Right hindlimb (tissue), 1 donor: Measurements from ENCODE around the gene SMIM41.

Source experiments
- DNase-seq: peaks from one replicate; pipeline ENCODE4 v3.0.0-alpha.2; 2018

SMIM41 gene

GRCh38 chr12:52050758-52051541 lies 28.6 kb upstream of the SMIM41 start, which contains the start of gene NR4A1:
NR4A1 (plus strand) TSS chr12:52051442; CDS start chr12:52054329, 2,887 bp downstream.
- peak; percentile 98 for DNase-seq

GRCh38 chr12:52052468-52053186 lies 26.9 kb upstream of the SMIM41 start:
- DNase-seq: no peak

- DNase-seq: peak; percentile 58
Observed at GRCh38 chr12:52053536-52054209, 25.8 kb upstream of the SMIM41 start.

- peak; percentile 47 for DNase-seq
Observed at GRCh38 chr12:52054231-52054832, 25.2 kb upstream of the SMIM41 start.

GRCh38 chr12:52054833-52055730 lies 24.4 kb upstream of the SMIM41 start:
- DNase-seq: no peak

GRCh38 chr12:52055731-52056711 lies 23.5 kb upstream of the SMIM41 start:
- no peak for DNase-seq

GRCh38 chr12:52056801-52057637 lies 22.5 kb upstream of the SMIM41 start:
- DNase-seq: peak; percentile 62

GRCh38 chr12:52057638-52058576 lies 21.6 kb upstream of the SMIM41 start:
- no peak for DNase-seq

- DNase-seq: peak; percentile 68
Observed at GRCh38 chr12:52058631-52059361, 20.7 kb upstream of the SMIM41 start.

- peak; percentile 53 for DNase-seq
Observed at GRCh38 chr12:52059582-52060497, 19.7 kb upstream of the SMIM41 start.

- no peak for DNase-seq
Observed at GRCh38 chr12:52060498-52061177, 18.9 kb upstream of the SMIM41 start.

- peak; percentile 47 for DNase-seq
Observed at GRCh38 chr12:52061470-52062166, 17.9 kb upstream of the SMIM41 start.

- no peak for DNase-seq
Observed at GRCh38 chr12:52062167-52063081, 17.1 kb upstream of the SMIM41 start.
